Gastroesophageal sphincter (tissue), 4 donors: Measurements from ENCODE around the gene TACR2. TPM values are rescaled to one million over a fixed set of nuclear protein-coding genes. Genes with fewer than 3 reads are reported as not detected.

Source experiments
- ATAC-seq: fragments of 150-250 bp; one replicate; pipeline ENCODE4 v1.9.1; 2016; ENCODE audit warnings: mild to moderate bottlenecking, moderate library complexity
- H3K27ac ChIP-seq, 4 donors: fragments of 200-600 bp; sonication (generic) in 3 of 4; 1 replicate in 3 of 4; 2 replicates in 1 of 4; pipeline ENCODE4 v1.5.1; 2016 to 2019
- H3K27me3 ChIP-seq: fragments of 200-600 bp; sonication (generic); one replicate; pipeline ENCODE4 v1.5.1; 2019
- H3K36me3 ChIP-seq, 2 donors: fragments of 200-600 bp; sonication (generic); one replicate each; pipeline ENCODE4 v1.5.1; 2019; ENCODE audit warnings: control low read depth in 1 of 2
- H3K4me1 ChIP-seq, 3 donors: fragments of 200-600 bp; sonication (generic); 1 replicate in 2 of 3; 2 replicates in 1 of 3; pipeline ENCODE4 v1.5.1; 2016 to 2019; ENCODE audit warnings: control low read depth in 2 of 3
- H3K4me3 ChIP-seq, 2 donors: fragments of 200-600 bp; sonication (generic); one replicate each; pipeline ENCODE4 v1.5.1; 2019; ENCODE audit warnings: mild to moderate bottlenecking in 1 of 2, moderate library complexity in 1 of 2
- H3K9me3 ChIP-seq, 3 donors: fragments of 200-600 bp; sonication (generic); one replicate each; pipeline ENCODE4 v1.5.1; 2017 to 2019; ENCODE audit warnings: control low read depth in 2 of 3
- CTCF ChIP-seq, 4 experiments: fragments of 200-600 bp in 2 of 4; fragments of 450-650 bp in 2 of 4; sonication (generic) in 1 of 4; IDR thresholded peaks; one replicate each; pipeline ENCODE4 v1.5.1; 2017 to 2019; ENCODE audit warnings: antibody characterized with exemption in 4 of 4, mild to moderate bottlenecking in 2 of 4, moderate library complexity in 2 of 4
- EP300 ChIP-seq: sonication (generic); formaldehyde crosslinking; IDR thresholded peaks from one replicate; pipeline ENCODE4 v1.6.1; 2017; ENCODE audit warnings: antibody characterized with exemption, mild to moderate bottlenecking
- POLR2A ChIP-seq, 2 donors: fragments of 450-650 bp; IDR thresholded peaks; one replicate each; pipeline ENCODE4 v1.6.1; 2017; ENCODE audit warnings: antibody characterized with exemption in 2 of 2, mild to moderate bottlenecking in 2 of 2, moderate library complexity in 1 of 2
- POLR2AphosphoS5 ChIP-seq: sonication (generic); formaldehyde crosslinking; IDR thresholded peaks from one replicate; pipeline ENCODE4 v1.6.1; 2017; ENCODE audit warnings: antibody characterized with exemption
- WGBS, 2 donors: methylation state at CpG; one replicate each; pipeline ENCODE4 v1.1.5; 2018; ENCODE audit warnings: low coverage in 1 of 2; 5-methylcytosine and 5-hydroxymethylcytosine counted together
- total RNA-seq, 4 donors: library from RNA; depleted of rRNA; stranded (reverse); fragments of >200 nt; gene quantifications; one replicate each; pipeline ENCODE4 v1.1.0, GENCODE V29; 2016

TACR2 gene
- total RNA-seq, 4 donors from 2014 or later = 37.1 to 176 (median 122) TPM

DNA sequence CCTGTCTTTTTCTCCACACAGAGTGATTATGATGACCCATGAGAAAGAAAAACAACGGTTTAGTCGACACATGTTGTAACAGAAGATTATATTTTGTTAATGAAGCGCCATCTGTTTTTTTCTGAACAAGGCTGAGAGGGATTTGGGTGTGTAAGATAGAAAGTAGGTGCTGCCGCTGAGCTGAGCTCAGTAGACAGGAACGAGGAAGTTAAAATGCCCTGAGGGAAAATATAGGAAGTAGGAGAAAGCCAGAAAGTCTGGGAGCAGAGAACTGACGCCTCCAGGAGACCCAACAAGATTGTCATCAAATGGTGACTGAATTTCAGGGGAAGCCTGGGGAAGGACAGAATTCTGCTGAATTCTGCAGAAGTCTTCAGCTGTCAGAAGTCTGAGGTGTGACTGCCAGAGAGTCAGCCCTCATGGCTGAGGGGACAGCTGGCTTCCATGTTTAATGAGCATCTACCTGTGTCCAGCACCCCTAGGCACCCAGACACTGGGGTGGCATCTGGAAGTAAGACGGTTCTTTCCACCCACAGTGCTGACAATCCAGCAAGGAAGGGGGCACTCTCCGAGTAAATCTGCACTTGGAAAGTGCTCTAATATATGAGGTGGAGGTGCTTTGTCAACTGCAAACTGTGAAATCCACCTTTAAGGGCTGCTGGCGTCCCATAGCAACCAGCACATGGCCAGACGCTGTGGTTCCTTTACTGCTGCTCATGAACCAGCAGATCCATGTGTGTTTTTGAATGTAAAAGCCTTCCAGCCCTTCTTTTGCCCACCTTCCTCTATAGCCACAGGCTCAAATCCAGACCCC, 22.0 kb upstream of the TACR2 start:
- H3K27me3 ChIP-seq = no peaks in the 10 kb centered on the region
- TF ChIP-seq CTCF (IDR thresholded peaks at IDR 0.05) = no peak
- TF ChIP-seq POLR2AphosphoS5 = no peak
- TF ChIP-seq EP300 = no peak
- no peak for TF ChIP-seq POLR2A (IDR thresholded peaks at IDR 0.05)
- ATAC-seq = no peak
- H3K4me1 ChIP-seq = peaks cover 0 to 22% (median 9%) of the 10 kb centered on the region in 3 donors
- no peaks in the 10 kb centered on the region for H3K9me3 ChIP-seq
- 34 to 70% methylated on average over 2 to 6 of the region's 10 CpGs for WGBS, 2 donors
- peaks cover 0 to 6% of the 10 kb centered on the region in 2 donors for H3K36me3 ChIP-seq
- peak overlapping the region in 3 of 4 donors; percentile 29 to 51 (median 49) for H3K27ac ChIP-seq
- no peak overlapping the region for H3K4me3 ChIP-seq

- no peak for ATAC-seq
- peaks cover 0 to 22% (median 9%) of the 10 kb centered on the region in 3 donors for H3K4me1 ChIP-seq
- H3K9me3 ChIP-seq = no peaks in the 10 kb centered on the region
- H3K4me3 ChIP-seq = no peak overlapping the region
- TF ChIP-seq CTCF (IDR thresholded peaks at IDR 0.05) (no peak), EP300 (no peak), POLR2A (IDR thresholded peaks at IDR 0.05) (no peak), POLR2AphosphoS5 (no peak)
- H3K36me3 ChIP-seq = peaks cover 0 to 6% of the 10 kb centered on the region in 2 donors
- no peak overlapping the region for H3K27ac ChIP-seq
- WGBS, 2 donors = 91 to 92% methylated on average over 5 to 8 of the region's 13 CpGs
- no peaks in the 10 kb centered on the region for H3K27me3 ChIP-seq
Measured at GRCh38 chr10:69437321-69438259, 20.9 kb upstream of the TACR2 start.

GRCh38 chr10:69435966-69436520, 19.3 kb upstream of the TACR2 start:
- no peak overlapping the region for H3K27ac ChIP-seq
- H3K27me3 ChIP-seq = no peaks in the 10 kb centered on the region
- no peak for ATAC-seq
- WGBS, 2 donors = no CpG with 5 or more reads among the region's 14 CpGs
- H3K9me3 ChIP-seq = no peaks in the 10 kb centered on the region
- peaks cover 0 to 6% of the 10 kb centered on the region in 2 donors for H3K36me3 ChIP-seq
- H3K4me3 ChIP-seq = no peak overlapping the region
- TF ChIP-seq POLR2AphosphoS5 (no peak), EP300 (no peak), POLR2A (IDR thresholded peaks at IDR 0.05) (no peak), CTCF (IDR thresholded peaks at IDR 0.05) (no peak)
- peaks cover 0 to 22% (median 9%) of the 10 kb centered on the region in 3 donors for H3K4me1 ChIP-seq

DNA sequence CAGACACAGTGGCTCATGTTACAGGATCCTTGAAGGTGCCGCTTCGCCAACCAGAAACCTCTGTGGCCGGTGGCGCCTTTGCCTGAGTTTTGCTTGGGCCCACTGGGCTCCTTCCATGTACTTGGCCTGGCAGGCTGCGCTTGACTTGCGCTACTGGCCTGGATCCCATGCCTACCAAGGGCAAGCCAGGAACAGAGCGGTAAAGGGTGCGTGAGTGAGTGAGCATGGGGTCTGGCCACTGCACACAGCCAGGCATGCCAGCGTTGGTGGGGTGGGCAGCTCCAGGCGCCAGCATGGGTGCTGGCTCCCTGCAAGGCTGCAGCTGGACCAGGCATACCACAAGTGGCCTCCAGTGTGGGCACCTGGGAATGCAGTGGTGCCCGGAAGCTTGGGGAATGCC, 18.2 kb upstream of the TACR2 start:
- no peaks in the 10 kb centered on the region for H3K9me3 ChIP-seq
- peaks cover 0 to 6% of the 10 kb centered on the region in 2 donors for H3K36me3 ChIP-seq
- no peak overlapping the region for H3K27ac ChIP-seq
- peaks cover 0 to 16% (median 9%) of the 10 kb centered on the region in 3 donors for H3K4me1 ChIP-seq
- WGBS, 2 donors = 90 to 100% methylated on average over 1 to 2 of the region's 11 CpGs
- no peak overlapping the region for H3K4me3 ChIP-seq
- TF ChIP-seq POLR2A (IDR thresholded peaks at IDR 0.05) (no peak), EP300 (no peak), POLR2AphosphoS5 (no peak), CTCF (IDR thresholded peaks at IDR 0.05) (no peak)
- no peaks in the 10 kb centered on the region for H3K27me3 ChIP-seq
- no peak for ATAC-seq
